A549 (cell line): ENCODE data around the gene GPAT3. TPM values are rescaled to one million over a fixed set of nuclear protein-coding genes. Genes with fewer than 3 reads are reported as not detected.

Experiments used
- ATAC-seq, 2 experiments: fragments of 200-7000 bp in 1 of 2; fragments of >200 bp in 1 of 2; cut with Nextera tagmentation in 1 of 2; cut with Tn5 transposase in 1 of 2; 3 replicates each; pipeline versions ENCODE4 v1.8.0 to v1.9.1; 2018 to 2020; ENCODE audit warnings: mild to moderate bottlenecking in 1 of 2, moderate library complexity in 1 of 2
- CTCF ChIA-PET: fragments of 300-600 bp; sonication (Branson Sonifier 250); formaldehyde crosslinking; extraction: SDS; loops from one replicate; lab custom pipeline; 2021; ENCODE audit warnings: antibody characterized with exemption, inconsistent platforms; lab: Yijun Ruan, JAX
- POLR2A ChIA-PET: fragments of 350-600 bp; formaldehyde crosslinking; extraction: SDS; loops from one replicate; lab custom pipeline; 2021; ENCODE audit warnings: antibody characterized with exemption, inconsistent platforms; lab: Yijun Ruan, JAX
- DNase-seq, 2 experiments: peaks; one replicate each; pipeline versions ENCODE4 v3.0.0 to v3.0.0-alpha.2; 2011 to 2016; ENCODE audit warnings: low read depth in 1 of 2, low spot score in 1 of 2
- FAIRE-seq: peaks from 2 replicates; lab custom pipeline; 2011; peaks lifted over from hg19 to GRCh38; lab: Jason Lieb, UNC
- H3K27ac ChIP-seq, 2 experiments: fragments of >200 bp; sonication (Bioruptor Twin); formaldehyde crosslinking; 3 replicates each; pipeline ENCODE4 v1.5.1; 2016 to 2017
- H3K4me1 ChIP-seq: fragments of >200 bp; sonication (Bioruptor Twin); formaldehyde crosslinking; 3 replicates; pipeline ENCODE4 v1.6.1; 2016
- H3K4me2 ChIP-seq: fragments of >200 bp; sonication (Bioruptor Twin); formaldehyde crosslinking; 3 replicates; pipeline ENCODE4 v1.6.1; 2016
- H3K4me3 ChIP-seq: fragments of >200 bp; sonication (Bioruptor Twin); formaldehyde crosslinking; 3 replicates; pipeline ENCODE4 v1.5.1; 2016
- H3K9me3 ChIP-seq: fragments of >200 bp; sonication (Bioruptor Twin); formaldehyde crosslinking; 3 replicates; pipeline ENCODE4 v1.6.1; 2016
- CEBPB ChIP-seq, 2 experiments: fragments of >200 bp in 1 of 2; sonication (Bioruptor Twin) in 1 of 2; formaldehyde crosslinking in 1 of 2; IDR thresholded peaks; 2 replicates each; pipeline ENCODE4 v1.6.1; 2012 to 2016
- CHD2 ChIP-seq: fragments of 150-350 bp; IDR thresholded peaks from 2 replicates; pipeline ENCODE4 v1.6.1; 2014; ENCODE audit warnings: low read length; ENCODE audit not compliant: partially characterized antibody
- CHD4 ChIP-seq: fragments of 200-600 bp; sonication (generic); IDR thresholded peaks from 2 replicates; pipeline ENCODE4 v1.6.1; 2016; ENCODE audit warnings: antibody characterized with exemption, mild to moderate bottlenecking, borderline replicate concordance
- CTCF ChIP-seq: fragments of >200 bp; sonication (Bioruptor Twin); formaldehyde crosslinking; IDR thresholded peaks from 3 replicates; pipeline ENCODE4 v1.5.1; 2016
- E2F6 ChIP-seq: IDR thresholded peaks from 2 replicates; pipeline ENCODE4 v1.6.1; 2012; ENCODE audit warnings: low read depth, borderline replicate concordance
- ELK1 ChIP-seq: fragments of 150-350 bp; IDR thresholded peaks from 2 replicates; pipeline ENCODE4 v1.6.1; 2014; ENCODE audit warnings: low read depth, mild to moderate bottlenecking, low read length
- HES2 ChIP-seq: fragments of >200 bp; sonication (Bioruptor Twin); formaldehyde crosslinking; IDR thresholded peaks from 2 replicates; pipeline ENCODE4 v1.6.1; 2016
- HEYL ChIP-seq: fragments of 250-450 bp; sonication (Bioruptor Pico); IDR thresholded peaks from 2 replicates; pipeline ENCODE4 v1.8.0; 2021; ENCODE audit warnings: mild to moderate bottlenecking, moderate library complexity
- HOXA7 ChIP-seq: fragments of 250-450 bp; sonication (Bioruptor Pico); IDR thresholded peaks from 2 replicates; pipeline ENCODE4 v1.5.0; 2020; ENCODE audit warnings: mild to moderate bottlenecking, moderate library complexity
- JUN ChIP-seq, 2 experiments: fragments of >200 bp; sonication (Bioruptor Twin); formaldehyde crosslinking; IDR thresholded peaks; 2 replicates in 1 of 2; 3 replicates in 1 of 2; pipeline ENCODE4 v1.6.1; 2016 to 2017
- KDM5A ChIP-seq: fragments of 200-600 bp; sonication (generic); IDR thresholded peaks from 2 replicates; pipeline ENCODE4 v1.6.1; 2016; ENCODE audit warnings: antibody characterized with exemption, mild to moderate bottlenecking
- MAFK ChIP-seq: fragments of 450-650 bp; IDR thresholded peaks from 2 replicates; pipeline ENCODE4 v1.6.1; 2014; ENCODE audit not compliant: partially characterized antibody
- MYC ChIP-seq: IDR thresholded peaks from 2 replicates; pipeline ENCODE4 v1.6.1; 2012; ENCODE audit warnings: mild to moderate bottlenecking, inconsistent platforms, low read length, improper control_type of control experiment, borderline replicate concordance
- NFE2L2 ChIP-seq: fragments of 150-350 bp; conservative IDR thresholded peaks from 2 replicates; pipeline ENCODE4 v1.6.1; 2014; ENCODE audit warnings: low read length
- NPAS2 ChIP-seq: fragments of 250-450 bp; sonication (Bioruptor Pico); IDR thresholded peaks from 2 replicates; pipeline ENCODE4 v1.8.0; 2022; ENCODE audit warnings: mild to moderate bottlenecking, moderate library complexity, borderline replicate concordance
- NR3C1 ChIP-seq: fragments of >200 bp; sonication (Bioruptor Twin); formaldehyde crosslinking; IDR thresholded peaks from 3 replicates; pipeline ENCODE4 v1.6.1; 2017
- PHF8 ChIP-seq: fragments of 200-600 bp; sonication (generic); IDR thresholded peaks from 2 replicates; pipeline ENCODE4 v1.6.1; 2016; ENCODE audit warnings: low read depth, mild to moderate bottlenecking, antibody characterized with exemption, moderate library complexity, borderline replicate concordance
- POLR2A ChIP-seq: IDR thresholded peaks from 2 replicates; pipeline ENCODE4 v1.6.1; 2012; ENCODE audit warnings: mild to moderate bottlenecking, low read length
- POLR2AphosphoS2 ChIP-seq: conservative IDR thresholded peaks from 2 replicates; pipeline ENCODE4 v1.6.1; 2012; ENCODE audit warnings: low read length, improper control_type of control experiment, inconsistent platforms
- RAD21 ChIP-seq, 2 experiments: fragments of >200 bp in 1 of 2; sonication (Bioruptor Twin) in 1 of 2; formaldehyde crosslinking in 1 of 2; IDR thresholded peaks in 1 of 2; conservative IDR thresholded peaks in 1 of 2; 2 replicates in 1 of 2; 3 replicates in 1 of 2; pipeline ENCODE4 v1.6.1; 2012 to 2018; ENCODE audit warnings: inconsistent platforms in 1 of 2
- REST ChIP-seq: fragments of 200-600 bp; sonication (generic); IDR thresholded peaks from 2 replicates; pipeline ENCODE4 v1.6.1; 2016; ENCODE audit warnings: antibody characterized with exemption, mild to moderate bottlenecking, moderate library complexity
- RNF2 ChIP-seq: fragments of 200-600 bp; sonication (generic); IDR thresholded peaks from 2 replicates; pipeline ENCODE4 v1.6.1; 2016; ENCODE audit warnings: low read depth, mild to moderate bottlenecking, antibody characterized with exemption, moderate library complexity, borderline replicate concordance
- TP53 ChIP-seq: fragments of 250-450 bp; sonication (Bioruptor Pico); IDR thresholded peaks from 2 replicates; pipeline ENCODE4 v1.5.0; 2021; ENCODE audit warnings: mild to moderate bottlenecking, moderate library complexity
- ZNF302 ChIP-seq: fragments of 250-450 bp; sonication (Bioruptor Pico); IDR thresholded peaks from 2 replicates; pipeline ENCODE4 v1.9.0; 2021; ENCODE audit warnings: inconsistent platforms, mild to moderate bottlenecking, moderate library complexity
- WGBS: methylation state at CpG from one replicate; pipeline ENCODE4 v1.1.6; 2017; ENCODE audit errors: missing lambda C conversion rate; 5-methylcytosine and 5-hydroxymethylcytosine counted together
- polyA plus RNA-seq, 4 experiments: library from polyadenylated mRNA; depleted of rRNA in 3 of 4; stranded (reverse); fragments of >200 nt; fragmentation: RNase III in 1 of 4; extraction: RNeasy Plus Mini Kit Qiagen cat#74134 plus additional on column Dnase treatment in 1 of 4; gene quantifications; 2 replicates in 3 of 4; 3 replicates in 1 of 4; pipeline ENCODE4 v1.2.3, GENCODE V29; 2011 to 2017

Gene GPAT3
- polyA plus RNA-seq, 2 of the 4 experiments (the other 2 are of a cell fraction): 12.9 to 44.9 TPM

GRCh38 chr4:83563998-83564397 lies 28.1 kb downstream of the GPAT3 start:
- no peak overlapping the region; a peak in 1 of 6 replicates for H3K27ac ChIP-seq
- no peak overlapping the region for H3K4me3 ChIP-seq
- FAIRE-seq (no peak), ATAC-seq (no peak), DNase-seq (no peak)
- H3K4me2 ChIP-seq: no peak overlapping the region
- POLR2A ChIA-PET: no interaction called here
- H3K9me3 ChIP-seq: no peaks in the 10 kb centered on the region
- TF ChIP-seq NFE2L2 (no peak), CEBPB (IDR thresholded peaks at IDR 0.05) (no peak)
- peaks cover 47% of the 10 kb centered on the region for H3K4me1 ChIP-seq
- WGBS: 89% methylated on average over 1 of the region's 1 CpG
- CTCF ChIA-PET: interaction anchor here (0.9 to 1.4 kb wide), 3 partner anchors 9 to 18 kb away, joined by 3 read pairs; no protein-coding TSS in a partner anchor

GRCh38 chr4:83568062-83568461 lies 32.2 kb downstream of the GPAT3 start:
- CTCF ChIA-PET: no interaction called here
- no peak overlapping the region for H3K4me2 ChIP-seq
- TF ChIP-seq CHD4 (no peak), POLR2AphosphoS2 (no peak), ZNF302 (CRISPR knock-in tag) (no peak), HEYL (CRISPR knock-in tag) (no peak), REST (no peak), RAD21 (conservative IDR thresholded peaks at IDR 0.05 in 1 of 2, IDR thresholded peaks at IDR 0.05 in 1 of 2) (no peak), CTCF (no peak), MYC (no peak), POLR2A (no peak), NPAS2 (no peak), TP53 (no peak), NR3C1 (no peak), CHD2 (no peak), HES2 (no peak), PHF8 (no peak), E2F6 (no peak)
- FAIRE-seq: no peak
- POLR2A ChIA-PET: no interaction called here
- ATAC-seq: no peak
- no peak overlapping the region for H3K4me3 ChIP-seq
- H3K4me1 ChIP-seq: peaks cover 14% of the 10 kb centered on the region
- DNase-seq: no peak
- H3K27ac ChIP-seq: no peak overlapping the region
- H3K9me3 ChIP-seq: no peaks in the 10 kb centered on the region
- 64% methylated on average over 3 of the region's 3 CpGs for WGBS

GRCh38 chr4:83569429-83569828 lies 33.5 kb downstream of the GPAT3 start:
- Histone ChIP-seq H3K4me3 (no peak overlapping the region), H3K4me2 (no peak overlapping the region), H3K27ac (no peak overlapping the region), H3K4me1 (peaks cover 16% of the 10 kb centered on the region), H3K9me3 (no peaks in the 10 kb centered on the region)
- ATAC-seq: no peak
- ChIA-PET CTCF (interaction anchor here (1.0 kb wide), 1 partner anchor 13 kb away, joined by 3 read pairs; no protein-coding TSS in a partner anchor), POLR2A (no interaction called here)
- no peak for FAIRE-seq
- DNase-seq: no peak
- TF ChIP-seq HOXA7 (CRISPR knock-in tag) (no peak), KDM5A (no peak), POLR2AphosphoS2 (no peak), MAFK (no peak), RNF2 (no peak), JUN (IDR thresholded peaks at IDR 0.05) (no peak), NR3C1 (no peak), RAD21 (conservative IDR thresholded peaks at IDR 0.05 in 1 of 2, IDR thresholded peaks at IDR 0.05 in 1 of 2) (no peak), ELK1 (no peak)
- 75% methylated on average over 4 of the region's 4 CpGs for WGBS
